OCI-LY1 (cell line): Measurements from ENCODE around the gene CCDC116.

Experiments
- EZH2 ChIP-seq: fragments of 200-600 bp; sonication (generic), shearing (Covaris generic); IDR thresholded peaks from 2 replicates; pipeline ENCODE4 v1.8.0; 2017; ENCODE audit warnings: borderline replicate concordance, mixed run types, mild to moderate bottlenecking, antibody characterized with exemption, low read length, moderate library complexity, mixed read lengths
- TF ChIP-seq, protein P1 (sequence below): fragments of 200-600 bp; sonication (generic), shearing (Covaris generic); IDR thresholded peaks from 2 replicates; pipeline ENCODE4 v1.5.1; 2017; ENCODE audit warnings: mild to moderate bottlenecking, antibody characterized with exemption, low read length, moderate library complexity, mixed read lengths

DNA sequence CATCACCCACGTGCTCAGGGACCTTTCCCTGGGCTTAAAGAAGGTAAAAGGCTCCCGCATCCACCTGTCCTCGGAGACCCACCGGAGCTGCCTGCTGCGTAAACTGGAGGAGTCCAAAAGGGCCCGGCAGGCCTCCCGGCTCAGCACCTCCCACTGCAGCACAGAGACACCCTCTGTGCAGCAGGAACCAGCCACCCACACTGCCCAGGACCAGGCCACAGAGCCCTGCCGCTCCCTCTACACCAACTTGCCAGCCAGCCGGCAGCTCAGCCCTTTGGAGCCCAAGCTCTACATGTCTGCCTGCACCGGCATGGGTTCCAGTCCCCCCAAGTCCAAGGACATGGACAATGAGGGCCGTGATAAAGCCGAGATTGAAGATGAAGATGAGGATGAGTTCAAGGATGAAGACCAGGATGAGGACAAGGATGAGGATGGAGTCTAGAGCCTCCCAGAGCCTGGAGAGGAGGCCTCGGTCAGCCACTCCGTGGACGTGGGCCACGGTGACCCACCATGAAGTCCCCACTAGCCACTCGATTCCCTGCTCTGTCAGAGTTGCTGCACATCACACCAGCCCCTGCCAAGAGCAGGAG lies 4.2 kb downstream of the CCDC116 start:
- TF ChIP-seq, protein P1, sequence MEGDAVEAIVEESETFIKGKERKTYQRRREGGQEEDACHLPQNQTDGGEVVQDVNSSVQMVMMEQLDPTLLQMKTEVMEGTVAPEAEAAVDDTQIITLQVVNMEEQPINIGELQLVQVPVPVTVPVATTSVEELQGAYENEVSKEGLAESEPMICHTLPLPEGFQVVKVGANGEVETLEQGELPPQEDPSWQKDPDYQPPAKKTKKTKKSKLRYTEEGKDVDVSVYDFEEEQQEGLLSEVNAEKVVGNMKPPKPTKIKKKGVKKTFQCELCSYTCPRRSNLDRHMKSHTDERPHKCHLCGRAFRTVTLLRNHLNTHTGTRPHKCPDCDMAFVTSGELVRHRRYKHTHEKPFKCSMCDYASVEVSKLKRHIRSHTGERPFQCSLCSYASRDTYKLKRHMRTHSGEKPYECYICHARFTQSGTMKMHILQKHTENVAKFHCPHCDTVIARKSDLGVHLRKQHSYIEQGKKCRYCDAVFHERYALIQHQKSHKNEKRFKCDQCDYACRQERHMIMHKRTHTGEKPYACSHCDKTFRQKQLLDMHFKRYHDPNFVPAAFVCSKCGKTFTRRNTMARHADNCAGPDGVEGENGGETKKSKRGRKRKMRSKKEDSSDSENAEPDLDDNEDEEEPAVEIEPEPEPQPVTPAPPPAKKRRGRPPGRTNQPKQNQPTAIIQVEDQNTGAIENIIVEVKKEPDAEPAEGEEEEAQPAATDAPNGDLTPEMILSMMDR = no peak
- TF ChIP-seq EZH2 = no peak
